Activated gamma-delta T cell treated with anti-CD3 and anti-CD28 coated beads, Interleukin-2, amount 50 U/mL, for 16 hours (primary cell): ENCODE results near the gene CTNNBL1.
"Not testable (repeated sequence)": the region's sequence is repeated elsewhere in the genome, so short reads cannot be mapped to it uniquely, and the experiment has no call there.

ENCODE experiments used
- DNase-seq: peaks from one replicate; pipeline ENCODE4 v3.0.0-alpha.2; 2020; ENCODE audit warnings: low read depth

Gene CTNNBL1

GRCh38 chr20:37679751-37680150 is 14.1 kb upstream of the CTNNBL1 start:
- not testable (repeated sequence) for DNase-seq

- no peak for DNase-seq
These were observed 13.4 kb upstream of the CTNNBL1 start for GRCh38 chr20:37680420-37680819.

- no peak for DNase-seq
These were observed 12.3 kb upstream of the CTNNBL1 start for GRCh38 chr20:37681384-37682112.

DNA sequence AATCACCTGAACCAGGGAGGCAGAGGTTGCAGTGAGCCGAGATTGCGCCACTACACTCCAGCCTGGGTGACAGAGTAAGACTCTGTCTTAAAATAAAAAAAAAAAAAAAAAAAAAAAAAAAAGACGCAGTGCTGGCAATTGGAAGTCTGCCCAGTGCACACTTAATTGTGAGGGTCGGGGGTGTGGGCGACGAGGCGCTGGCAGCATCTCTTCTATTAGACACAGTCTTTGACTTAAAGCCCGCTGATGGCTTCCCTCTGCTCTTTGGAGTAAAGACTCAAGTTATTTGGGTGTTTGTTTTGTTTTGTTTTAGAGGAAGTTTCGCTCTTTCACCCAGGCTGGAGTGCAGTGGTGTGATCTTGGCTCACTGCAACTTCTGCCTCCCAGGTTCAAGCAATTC is 10.7 kb upstream of the CTNNBL1 start:
- not testable (repeated sequence) for DNase-seq

DNA sequence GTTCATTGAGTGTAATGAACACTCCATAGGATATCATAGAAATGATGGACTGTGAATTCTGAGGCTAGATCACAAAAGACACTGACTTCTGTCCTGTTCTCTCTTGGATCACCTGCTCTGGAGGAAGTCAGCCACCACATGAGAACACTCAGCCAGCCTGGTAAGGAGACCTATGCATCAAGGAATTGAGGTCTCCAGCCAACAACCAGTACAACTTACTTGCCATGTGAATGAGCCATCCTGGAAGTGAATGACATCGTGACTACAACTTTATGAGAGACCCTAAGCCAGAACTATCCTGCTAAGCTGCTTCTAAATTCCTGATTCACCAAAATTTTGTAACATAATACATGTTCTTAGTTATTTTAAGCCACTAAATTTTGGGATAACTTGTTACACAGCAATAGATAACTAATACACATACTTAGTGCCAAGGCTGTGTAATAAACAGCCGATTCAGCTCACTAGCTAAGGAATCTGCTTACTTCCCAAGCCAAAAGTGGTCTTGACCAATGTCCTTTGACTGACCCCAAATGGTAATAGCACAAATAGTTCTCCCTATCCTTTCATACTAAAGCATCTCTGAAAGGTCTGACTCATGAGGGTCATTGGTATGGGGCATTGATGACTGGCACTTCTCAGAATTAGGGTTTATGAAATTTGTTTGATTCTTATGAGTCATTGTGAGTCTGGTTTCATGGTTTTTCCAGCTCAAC is 6.9 kb upstream of the CTNNBL1 start:
- no peak for DNase-seq

DNA sequence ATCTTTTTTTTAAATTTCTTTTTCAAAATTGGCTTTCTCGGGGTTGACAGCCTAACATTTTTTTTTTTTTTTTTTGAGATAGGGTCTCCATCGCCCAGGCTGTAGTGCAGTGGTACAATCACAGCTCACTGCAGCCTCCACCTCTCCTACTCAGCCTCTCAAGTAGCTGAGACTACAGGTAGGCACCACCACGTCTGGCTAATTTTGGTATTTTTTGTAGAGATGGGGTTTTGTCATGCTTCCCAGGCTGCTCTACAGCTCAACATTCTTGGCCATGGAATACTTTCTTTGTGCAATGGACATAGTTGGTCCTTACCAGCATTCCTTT is 6.4 kb upstream of the CTNNBL1 start:
- DNase-seq, result no peak

GRCh38 chr20:37688093-37688492 is 5.7 kb upstream of the CTNNBL1 start:
- no peak for DNase-seq

GRCh38 chr20:37690626-37691369 is 3.0 kb upstream of the CTNNBL1 start:
- DNase-seq, result no peak

- no peak for DNase-seq
These were observed 1.2 kb upstream of the CTNNBL1 start for GRCh38 chr20:37692459-37693166.

GRCh38 chr20:37693242-37693634 is 592 bp upstream of the CTNNBL1 start:
- no peak for DNase-seq

GRCh38 chr20:37695684-37696342 is 2.0 kb downstream of the CTNNBL1 start:
- DNase-seq, result no peak

DNA sequence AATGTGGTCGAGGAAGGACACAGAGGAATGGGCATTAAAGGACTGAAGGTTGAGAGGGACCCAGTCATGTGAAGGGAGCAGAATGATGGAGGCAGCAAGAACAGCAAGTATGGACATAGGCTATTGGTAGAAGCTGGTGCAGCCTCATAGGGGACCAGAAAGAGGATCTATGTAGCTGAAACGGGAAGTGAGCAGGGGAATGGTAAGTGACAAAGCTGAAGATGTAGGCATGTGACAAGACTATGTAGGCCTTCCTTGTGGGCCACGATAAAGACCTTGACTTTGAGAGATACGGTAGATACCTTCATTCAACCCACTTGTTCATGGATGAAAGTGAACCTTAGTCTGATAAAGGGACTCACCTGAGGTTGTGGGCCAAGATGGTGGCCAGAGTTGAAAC is 3.5 kb downstream of the CTNNBL1 start:
- DNase-seq, result no peak

- DNase-seq, result no peak
These were observed 5.4 kb downstream of the CTNNBL1 start for GRCh38 chr20:37699202-37699601.

DNA sequence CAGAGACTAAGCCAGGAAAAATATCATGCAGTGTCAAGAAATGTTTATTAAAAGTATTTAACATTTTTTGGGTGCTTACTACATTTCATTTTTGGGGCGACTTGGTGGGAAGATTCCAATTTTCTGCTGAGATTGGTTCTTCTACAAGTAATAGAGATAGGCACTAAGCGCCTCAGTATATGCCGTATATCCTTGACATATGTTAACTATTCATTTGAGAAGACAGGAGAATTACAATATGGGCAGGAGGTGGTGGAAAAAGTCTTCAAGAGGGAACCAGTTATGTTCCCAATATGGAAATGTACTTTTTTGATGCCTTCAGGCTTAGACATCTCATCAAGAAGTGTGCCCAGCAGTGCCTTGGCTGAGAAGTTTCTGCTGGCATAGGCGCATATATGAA is 6.5 kb downstream of the CTNNBL1 start:
- no peak for DNase-seq

- DNase-seq, result not testable (repeated sequence)
These were observed 7.8 kb downstream of the CTNNBL1 start for GRCh38 chr20:37701676-37702075.

DNA sequence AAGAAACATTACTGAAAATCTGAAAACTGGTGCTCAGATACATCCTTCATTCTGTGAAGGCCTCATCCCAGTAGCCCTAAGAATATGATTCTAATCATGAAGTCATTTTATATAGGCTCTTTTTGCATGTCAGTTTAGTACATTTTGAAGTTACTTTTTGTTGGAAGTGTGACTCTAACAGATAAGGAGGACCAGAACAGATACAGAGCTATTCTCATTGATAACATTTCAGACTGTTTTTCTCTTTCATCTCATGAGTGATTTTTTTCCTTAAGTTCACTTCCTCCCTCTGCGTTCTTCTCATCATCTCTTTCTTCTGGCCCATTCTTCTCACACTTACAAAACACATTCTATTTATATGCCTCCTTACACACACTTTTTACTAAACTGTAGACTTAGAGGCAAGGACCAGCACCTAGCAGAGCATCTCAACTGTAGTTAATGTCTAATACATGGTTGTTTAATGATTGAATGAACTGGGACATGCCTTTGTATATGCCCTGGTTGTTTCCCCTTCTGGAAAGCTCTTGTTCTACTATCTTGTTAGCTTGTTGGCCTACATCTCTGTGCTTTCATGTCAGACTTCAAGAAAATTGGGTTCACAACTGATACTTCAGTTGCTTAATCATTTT is 8.7 kb downstream of the CTNNBL1 start:
- DNase-seq, result no peak

DNA sequence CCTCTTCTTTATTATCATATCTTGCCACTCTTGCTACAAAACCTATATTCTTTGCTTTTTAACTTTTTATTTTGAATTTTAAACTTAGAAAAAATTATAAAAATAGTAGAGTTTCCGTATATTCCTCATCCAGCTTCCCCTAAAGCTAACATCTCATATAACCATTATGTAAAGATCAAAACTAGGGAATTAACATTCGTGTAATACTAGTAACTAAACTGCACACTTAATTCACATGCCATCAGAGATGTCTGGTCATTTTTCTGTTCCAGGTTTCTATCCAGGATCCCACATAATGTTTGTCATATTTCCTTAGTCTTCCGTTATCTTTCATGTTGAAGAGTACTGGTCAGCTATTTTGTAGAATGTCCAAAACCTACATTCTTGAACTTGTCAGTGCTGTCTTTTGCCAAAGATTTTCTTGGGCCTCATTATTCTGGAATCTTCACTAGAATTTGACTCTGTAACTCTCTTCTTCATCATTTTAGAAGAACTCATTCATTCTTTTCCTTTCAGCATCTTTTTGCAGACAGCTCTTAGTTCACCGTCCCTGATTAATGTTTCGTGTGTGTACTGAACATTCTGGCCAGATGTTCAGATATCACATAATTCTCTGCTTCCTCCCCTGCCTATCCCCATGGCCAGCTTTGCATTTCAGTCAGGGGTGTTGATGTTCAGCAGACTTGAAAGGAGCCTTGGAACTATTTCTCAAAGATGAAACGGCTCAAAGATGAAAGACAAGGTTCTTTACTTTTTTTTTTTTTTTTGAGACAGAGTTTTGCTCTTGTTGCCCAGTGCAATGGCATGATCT is 9.4 kb downstream of the CTNNBL1 start:
- DNase-seq, result no peak

DNA sequence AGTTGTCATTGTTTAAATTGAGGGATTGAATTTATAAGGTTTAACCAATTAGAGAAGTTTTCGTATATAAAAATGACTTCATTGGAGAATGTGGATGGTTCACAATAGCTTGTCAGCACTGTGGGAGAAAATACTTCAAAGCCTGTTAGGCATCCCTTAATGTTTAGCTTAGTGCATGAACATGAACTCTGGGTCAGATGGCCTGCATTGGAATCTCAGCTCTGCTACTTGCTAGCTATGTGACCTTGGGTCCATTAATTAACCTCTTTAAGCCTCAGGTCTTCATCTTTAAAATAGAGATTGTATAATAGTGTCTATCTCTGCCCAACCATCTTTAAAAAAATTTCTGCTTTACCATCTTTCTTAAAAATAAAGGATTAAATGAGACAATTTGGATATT is 11.1 kb downstream of the CTNNBL1 start:
- no peak for DNase-seq

DNA sequence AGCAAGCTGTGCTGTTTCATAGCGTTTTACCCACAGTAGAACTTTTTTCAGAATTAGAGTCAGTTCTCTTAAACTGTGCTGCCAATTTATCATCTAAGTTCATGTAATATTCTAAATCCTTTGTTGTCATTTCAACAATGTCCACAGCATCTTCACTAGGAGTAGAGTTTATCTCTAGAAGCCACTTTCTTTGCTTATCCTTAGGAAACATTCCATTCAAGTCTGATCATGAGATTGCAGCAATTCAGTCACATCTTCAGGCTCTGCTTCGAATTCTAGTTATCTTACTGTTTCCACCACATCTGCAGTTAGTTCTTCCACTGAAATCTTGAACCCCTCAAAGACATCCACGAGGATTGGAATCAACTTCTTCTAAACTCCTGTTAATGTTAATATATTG is 12.5 kb downstream of the CTNNBL1 start:
- DNase-seq, result no peak

GRCh38 chr20:37711001-37711400 is 17.2 kb downstream of the CTNNBL1 start:
- no peak for DNase-seq
